HCT116 (cell line): ENCODE data around the gene LRSAM1. TPM values are rescaled to one million over a fixed set of nuclear protein-coding genes. Genes with fewer than 3 reads are reported as not detected.

Experiments
- total RNA-seq: library from RNA; stranded (reverse); gene quantifications from one replicate; pipeline ENCODE4 v1.2.1, GENCODE V29; 2021; ENCODE audit not compliant: unreplicated experiment

LRSAM1 gene
- total RNA-seq, 1 experiment from 2014 or later, result 25.9 TPM

Other genes with a start within 250 kb of the LRSAM1 start
- gene GARNL3, start 186.7 kb upstream of the LRSAM1 start, total RNA-seq, result 8.8 TPM
- gene SLC2A8, start 54.3 kb upstream of the LRSAM1 start, total RNA-seq, result 16.8 TPM
- 5.3 TPM for gene ZNF79, start 27.1 kb upstream of the LRSAM1 start, total RNA-seq
- gene RPL12, start 104 bp upstream of the LRSAM1 start, total RNA-seq, result 2,679 TPM
- gene STXBP1, start 160.8 kb downstream of the LRSAM1 start, total RNA-seq, result 40.6 TPM